Heart left ventricle (tissue), 13 donors: ENCODE measurements around the gene SLFNL1.

Source experiments
- POLR2A ChIP-seq, 2 donors: fragments of 450-650 bp; IDR thresholded peaks; one replicate each; pipeline ENCODE4 v1.6.1; 2017; ENCODE audit warnings: antibody characterized with exemption in 2 of 2, mild to moderate bottlenecking in 2 of 2, moderate library complexity in 2 of 2
- TF ChIP-seq, protein P1 (sequence below), 12 donors: fragments of 200-600 bp; sonication (generic) in 4 of 12; IDR thresholded peaks; one replicate each; pipeline versions ENCODE4 v1.5.0 to v1.8.0; 2018 to 2022; ENCODE audit warnings: antibody characterized with exemption in 12 of 12, mild to moderate bottlenecking in 5 of 12
- donor health status: ischemic (EF 13 %, LVEDD 7.1; RV severe dilation, severe dysfunction).
- donor health status: DM: no; HTN: yes; CAD: no.
- donor health status: DM: no; HTN: no; CAD: no.
- donor health status: ischemic (EF 25% LVEDD 6.9; RV normal size, moderate dysfunction).
- donor health status: ischemic (EF 25% LVEDD 5.7; RV mildly dilated, moderate dysfunction).
- donor health status: ischemic (EF 35%, LVEDD 5.7; RV mildly dilated, moderate dysfunction).
- donor health status: nonischemic (EF 11% LVEDD 7.7; RV severe dilation, severe dysfunction).
- donor health status: DM: yes; HTN: yes; CAD: no.
- donor health status: PGD.
- donor health status: ischemic (EF 29% LVEDD 5.4; RV normal size, mild dysfunction).
- donor health status: nonischemic (EF 23%, LVEDD 6.1; RV moderate dilation, normal function).

DNA sequence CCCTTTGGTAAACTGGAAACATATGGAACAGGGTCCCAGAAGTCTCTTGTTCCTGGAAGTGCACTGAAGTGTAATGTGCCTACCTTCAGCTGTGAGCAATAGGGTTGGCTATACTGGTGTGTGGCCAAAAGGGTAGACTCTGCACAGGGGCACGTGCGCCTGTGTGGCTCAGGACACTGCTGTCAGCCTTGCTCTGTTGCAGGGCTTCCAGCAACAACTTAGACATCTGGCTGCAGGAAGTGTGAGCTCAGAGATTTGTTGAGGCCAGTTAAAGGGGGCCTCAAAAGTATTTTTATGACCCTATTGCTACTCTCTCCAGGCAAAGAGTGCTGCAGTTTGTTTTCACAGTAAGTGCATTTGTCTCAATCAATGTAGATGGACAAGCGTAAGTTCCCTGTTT, 34.6 kb downstream of the SLFNL1 start:
- no peak for TF ChIP-seq POLR2A (IDR thresholded peaks at IDR 0.05)
- TF ChIP-seq, protein P1, sequence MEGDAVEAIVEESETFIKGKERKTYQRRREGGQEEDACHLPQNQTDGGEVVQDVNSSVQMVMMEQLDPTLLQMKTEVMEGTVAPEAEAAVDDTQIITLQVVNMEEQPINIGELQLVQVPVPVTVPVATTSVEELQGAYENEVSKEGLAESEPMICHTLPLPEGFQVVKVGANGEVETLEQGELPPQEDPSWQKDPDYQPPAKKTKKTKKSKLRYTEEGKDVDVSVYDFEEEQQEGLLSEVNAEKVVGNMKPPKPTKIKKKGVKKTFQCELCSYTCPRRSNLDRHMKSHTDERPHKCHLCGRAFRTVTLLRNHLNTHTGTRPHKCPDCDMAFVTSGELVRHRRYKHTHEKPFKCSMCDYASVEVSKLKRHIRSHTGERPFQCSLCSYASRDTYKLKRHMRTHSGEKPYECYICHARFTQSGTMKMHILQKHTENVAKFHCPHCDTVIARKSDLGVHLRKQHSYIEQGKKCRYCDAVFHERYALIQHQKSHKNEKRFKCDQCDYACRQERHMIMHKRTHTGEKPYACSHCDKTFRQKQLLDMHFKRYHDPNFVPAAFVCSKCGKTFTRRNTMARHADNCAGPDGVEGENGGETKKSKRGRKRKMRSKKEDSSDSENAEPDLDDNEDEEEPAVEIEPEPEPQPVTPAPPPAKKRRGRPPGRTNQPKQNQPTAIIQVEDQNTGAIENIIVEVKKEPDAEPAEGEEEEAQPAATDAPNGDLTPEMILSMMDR (IDR thresholded peaks at IDR 0.05): no peak
